Fibroblast of villous mesenchyme (primary cell): ENCODE measurements around the gene VIL1. TPM values are rescaled to one million over a fixed set of nuclear protein-coding genes. Genes with fewer than 3 reads are reported as not detected.

ENCODE experiments used
- DNase-seq: peaks from one replicate; pipeline ENCODE4 v3.0.0-alpha.2; 2010; ENCODE audit warnings: low read depth
- H3K4me3 ChIP-seq: 2 replicates; pipeline ENCODE4 v1.5.1; 2011; ENCODE audit warnings: low read depth, mild to moderate bottlenecking, low read length
- CTCF ChIP-seq: IDR thresholded peaks from 2 replicates; pipeline ENCODE4 v1.5.1; 2012; ENCODE audit warnings: low read depth, mild to moderate bottlenecking, low read length; ENCODE audit not compliant: insufficient read depth
- total RNA-seq: library from RNA; depleted of rRNA; stranded (reverse); fragments of >200 nt; gene quantifications from 2 replicates; pipeline ENCODE4 v1.2.3, GENCODE V29; 2012

Gene VIL1
- total RNA-seq, 1 donor = under 0.01 TPM

- TF ChIP-seq CTCF = no peak
- no peak for DNase-seq
- H3K4me3 ChIP-seq = no peak overlapping the region
Measured at GRCh38 chr2:218395090-218395444, 23.9 kb upstream of the VIL1 start.

- no peak for TF ChIP-seq CTCF
- H3K4me3 ChIP-seq = peak overlapping the region; percentile 30
- no peak for DNase-seq
Measured at GRCh38 chr2:218395456-218395825, 23.5 kb upstream of the VIL1 start.

- peak overlapping the region; percentile 82 for H3K4me3 ChIP-seq
- DNase-seq = peak; percentile 98
- peak; percentile 86 for TF ChIP-seq CTCF
Measured at GRCh38 chr2:218395826-218396687, 22.9 kb upstream of the VIL1 start.

- TF ChIP-seq CTCF = no peak
- H3K4me3 ChIP-seq = peak overlapping the region; percentile 82
- peak; percentile 79 for DNase-seq
Measured at GRCh38 chr2:218396688-218397462, 22.0 kb upstream of the VIL1 start.

- H3K4me3 ChIP-seq = peak overlapping the region; percentile 82
- DNase-seq = no peak
- TF ChIP-seq CTCF = no peak
Measured at GRCh38 chr2:218397463-218397819, 21.5 kb upstream of the VIL1 start.

- TF ChIP-seq CTCF = no peak
- peak; percentile 94 for DNase-seq
- H3K4me3 ChIP-seq = peak overlapping the region; percentile 82
Measured at GRCh38 chr2:218397820-218398436, 21.0 kb upstream of the VIL1 start.
